Activated CD8-positive, alpha-beta memory T cell treated with anti-CD3 and anti-CD28 coated beads, Interleukin-2, amount 50 U/mL, for 24 hours (primary cell): ENCODE results near the gene GALM.
"Not testable (repeated sequence)": the region's sequence is repeated elsewhere in the genome, so short reads cannot be mapped to it uniquely, and the experiment has no call there.

Source experiments
- DNase-seq: peaks from one replicate; pipeline ENCODE4 v3.0.0-alpha.2; 2020; ENCODE audit errors: extremely low read depth

GALM gene

DNA sequence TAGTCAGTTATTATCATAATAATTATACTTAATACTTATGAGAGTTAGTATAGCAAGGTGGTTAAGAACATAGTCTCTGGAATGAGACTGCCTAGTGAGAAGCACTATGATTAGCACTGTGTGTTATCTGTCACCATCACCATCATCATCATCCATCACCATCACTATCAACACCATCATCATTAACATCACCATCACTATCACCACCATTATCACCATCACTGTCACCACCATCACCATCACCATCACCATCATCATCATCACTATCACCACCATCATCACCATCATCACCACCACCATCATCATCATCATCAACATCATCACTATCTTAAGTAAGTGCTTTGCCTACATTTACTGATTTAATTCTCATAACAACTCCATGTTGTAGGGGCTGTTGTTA is 45.6 kb downstream of the GALM start:
- no peak for DNase-seq

DNA sequence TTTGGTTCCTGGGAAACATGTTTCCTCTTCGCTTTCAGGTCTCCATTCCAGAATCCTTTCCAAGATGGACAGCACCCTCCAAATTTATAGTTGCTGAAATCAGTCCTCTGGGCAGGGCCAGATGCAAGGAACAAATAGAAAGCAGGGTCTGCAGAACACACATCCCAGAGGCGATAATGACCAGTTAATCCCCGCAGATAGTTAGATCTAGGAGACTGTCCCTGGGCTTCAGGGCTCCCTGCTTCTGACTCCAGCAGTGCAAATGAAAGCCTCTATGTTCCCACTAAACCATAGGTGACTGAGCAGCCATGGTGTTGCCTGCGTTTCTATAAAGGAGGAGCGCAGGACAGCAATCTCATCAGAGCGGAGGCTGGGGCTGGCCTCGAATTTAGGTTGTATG is 46.5 kb downstream of the GALM start:
- DNase-seq, result no peak

DNA sequence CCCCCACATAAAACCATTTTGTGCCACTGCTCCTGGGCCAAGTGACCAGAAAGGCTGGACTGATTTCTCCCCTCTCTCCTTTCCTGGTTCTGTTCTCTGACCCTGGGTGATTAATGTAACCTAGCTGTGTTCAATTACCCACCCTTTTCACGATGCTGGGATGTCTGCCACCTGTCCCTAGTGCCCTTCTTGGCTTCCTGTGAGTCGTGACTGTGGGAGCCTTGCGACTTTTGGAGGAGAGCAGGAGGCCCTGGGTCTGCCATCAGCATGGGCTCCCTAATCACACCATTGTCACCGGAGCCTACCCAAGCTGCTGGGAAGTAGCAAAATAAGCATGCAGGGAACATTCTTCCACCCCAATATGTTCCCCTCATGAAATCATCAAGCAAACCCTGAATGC is 47.0 kb downstream of the GALM start:
- DNase-seq, result no peak

DNA sequence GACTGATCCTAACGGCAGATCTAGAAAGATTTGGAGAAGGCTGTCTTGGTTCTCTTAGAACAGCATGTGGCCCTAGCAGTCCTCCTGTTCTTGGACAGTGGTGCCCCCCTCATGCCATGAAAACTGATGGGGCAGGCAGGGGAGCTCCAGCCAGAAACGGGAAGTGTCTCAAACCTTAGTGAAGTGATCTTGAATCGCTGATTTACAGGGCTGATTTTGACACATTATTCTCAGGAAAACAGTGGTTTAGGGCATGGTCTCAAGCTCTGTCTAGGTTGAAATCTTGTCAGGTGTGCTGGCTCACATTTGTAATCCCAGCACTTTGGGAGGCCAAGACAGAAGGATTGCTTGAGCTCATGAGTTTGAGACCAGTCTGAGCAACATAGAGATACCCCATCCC is 47.4 kb downstream of the GALM start:
- no peak for DNase-seq

DNA sequence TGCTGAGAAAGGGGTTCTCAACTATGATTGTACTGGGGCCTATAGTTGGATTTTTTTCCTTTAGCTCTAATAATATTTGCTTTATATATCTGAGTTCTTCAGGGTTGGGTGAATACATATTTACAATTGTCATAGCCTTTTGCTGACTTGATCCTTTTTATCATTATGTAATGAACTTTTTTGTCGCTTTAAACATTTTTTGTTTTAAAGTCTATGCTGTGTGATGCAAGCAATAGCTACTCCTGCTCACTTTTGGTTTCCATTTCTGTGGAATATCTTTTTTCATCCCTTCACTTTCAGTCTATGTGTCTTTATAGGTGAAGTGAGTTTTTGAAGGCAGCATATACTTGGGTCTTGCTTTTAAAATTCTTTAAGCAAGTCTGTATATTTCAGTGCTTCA is 49.0 kb downstream of the GALM start:
- DNase-seq, result not testable (repeated sequence)

DNA sequence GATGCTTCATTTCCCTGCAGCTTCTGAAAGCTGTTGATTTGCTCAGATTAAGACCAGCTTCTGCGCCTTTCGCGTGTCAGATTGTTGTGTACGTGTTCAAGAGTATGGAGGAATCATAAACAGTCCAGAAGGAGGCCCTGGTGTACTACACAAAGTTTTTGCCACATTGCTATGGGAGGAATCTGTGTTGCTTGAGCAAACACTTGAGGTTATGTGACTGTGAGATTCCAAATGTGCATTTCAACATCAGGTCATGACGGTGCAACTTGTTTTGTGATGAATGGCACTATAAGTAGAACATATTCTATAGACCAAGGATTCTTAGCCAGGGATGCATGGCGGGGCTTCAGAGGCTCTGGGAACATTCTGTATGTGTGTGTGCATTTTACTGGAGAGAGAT is 50.3 kb downstream of the GALM start:
- DNase-seq, result no peak

DNA sequence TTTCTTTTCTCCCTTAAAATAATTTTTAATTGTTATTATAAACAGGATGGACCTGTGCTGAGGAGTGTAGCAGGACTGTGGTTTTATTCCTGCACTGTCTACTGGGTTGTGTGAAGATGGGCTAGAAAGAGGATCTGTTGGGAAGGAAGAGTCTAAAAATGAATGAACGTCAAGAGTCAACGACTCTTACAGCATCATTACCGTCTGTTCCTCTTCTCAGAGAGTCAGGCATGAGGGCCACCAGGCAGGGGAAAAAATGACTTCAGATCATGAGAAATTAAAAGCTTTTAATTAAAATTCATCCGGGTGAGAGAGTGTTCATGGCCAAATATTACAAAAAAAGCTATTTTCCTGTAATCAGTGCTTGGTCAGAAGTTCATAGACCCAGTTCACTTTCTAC is 52.7 kb downstream of the GALM start:
- no peak for DNase-seq

DNA sequence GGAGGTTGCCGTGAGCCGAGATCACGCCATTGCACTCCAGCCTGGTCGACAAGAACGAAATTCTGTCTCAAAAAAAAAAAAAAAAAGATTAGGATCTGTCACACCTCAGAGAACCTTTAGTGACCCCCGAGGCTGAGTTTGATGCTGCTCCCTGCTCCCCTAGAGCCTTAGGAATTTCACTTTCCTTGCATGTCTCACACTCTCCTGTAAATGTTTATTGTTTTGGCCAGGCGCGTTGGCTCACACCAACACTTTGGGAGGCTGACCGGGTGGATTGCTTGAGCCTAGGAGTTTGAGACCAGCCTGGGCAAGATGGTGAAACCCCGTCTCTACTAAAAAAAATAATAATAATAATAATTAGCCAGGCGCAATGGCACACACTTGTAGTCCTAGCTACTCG is 53.8 kb downstream of the GALM start:
- DNase-seq, result no peak

DNA sequence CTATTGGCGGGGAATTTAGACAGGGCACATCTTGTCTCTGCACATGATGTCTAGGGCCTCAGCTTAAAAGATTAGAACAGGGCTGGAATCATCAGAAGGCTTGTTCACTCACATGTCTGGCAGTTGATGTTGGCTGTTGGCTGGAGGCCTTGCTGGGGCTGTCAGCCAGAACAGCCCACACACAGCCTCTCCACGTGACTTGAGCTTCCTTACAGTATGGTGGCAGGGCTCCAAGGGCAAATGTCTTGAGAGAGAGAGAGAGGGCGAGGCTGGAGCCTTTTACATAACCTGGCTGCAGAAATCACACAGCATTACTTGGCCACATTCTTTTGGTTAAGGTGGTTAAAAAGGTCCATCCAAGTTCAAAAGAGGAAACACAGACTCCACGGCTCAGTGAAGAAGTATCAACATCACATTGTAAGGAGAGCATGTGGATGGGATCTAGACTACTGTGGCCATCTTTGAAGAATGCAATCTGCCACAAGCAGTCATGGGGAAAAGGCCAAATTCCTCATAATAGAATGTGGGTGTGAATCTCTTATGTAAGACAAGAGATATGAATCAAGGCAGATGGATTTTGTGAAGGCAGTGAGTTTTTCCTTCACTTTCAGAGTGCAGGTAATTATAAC is 54.8 kb downstream of the GALM start:
- DNase-seq, result no peak

DNA sequence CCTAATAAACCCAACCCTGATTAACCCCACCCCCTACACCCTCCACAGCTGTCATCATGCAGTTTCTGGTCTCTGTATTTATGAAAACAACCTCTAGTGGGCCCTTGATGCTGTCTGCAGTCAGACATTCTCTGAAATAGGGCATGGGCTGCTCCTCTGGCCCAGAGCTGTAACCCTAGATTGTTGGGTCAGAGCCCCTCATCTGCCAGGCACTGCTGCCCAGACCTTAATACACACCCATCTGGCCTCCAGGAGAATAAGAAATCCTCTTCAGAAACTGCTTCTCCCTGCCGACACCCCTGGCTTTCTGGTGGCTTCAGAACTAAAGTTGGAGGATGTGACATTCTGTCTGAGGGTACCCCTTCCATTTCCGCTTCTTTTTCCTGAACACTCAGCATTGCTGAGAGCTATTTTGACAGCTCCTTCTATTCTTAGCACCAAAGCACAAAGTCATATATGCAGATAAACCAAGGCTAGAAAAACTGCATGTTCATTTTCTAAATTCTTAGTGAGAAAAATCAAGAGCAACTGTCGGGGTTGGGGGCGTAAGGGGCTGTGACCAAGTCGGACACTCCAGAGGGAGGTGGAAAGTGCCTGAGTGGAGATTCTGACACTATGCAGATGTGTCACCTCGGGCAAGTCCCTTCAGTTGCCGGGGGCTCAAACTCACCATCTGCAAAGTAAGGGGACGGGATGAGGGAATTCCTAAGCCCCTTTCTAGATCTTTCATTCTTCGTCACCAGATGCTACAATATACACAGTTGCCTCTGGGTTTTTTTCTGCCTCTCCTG is 56.6 kb downstream of the GALM start:
- peak; percentile 44 for DNase-seq

DNA sequence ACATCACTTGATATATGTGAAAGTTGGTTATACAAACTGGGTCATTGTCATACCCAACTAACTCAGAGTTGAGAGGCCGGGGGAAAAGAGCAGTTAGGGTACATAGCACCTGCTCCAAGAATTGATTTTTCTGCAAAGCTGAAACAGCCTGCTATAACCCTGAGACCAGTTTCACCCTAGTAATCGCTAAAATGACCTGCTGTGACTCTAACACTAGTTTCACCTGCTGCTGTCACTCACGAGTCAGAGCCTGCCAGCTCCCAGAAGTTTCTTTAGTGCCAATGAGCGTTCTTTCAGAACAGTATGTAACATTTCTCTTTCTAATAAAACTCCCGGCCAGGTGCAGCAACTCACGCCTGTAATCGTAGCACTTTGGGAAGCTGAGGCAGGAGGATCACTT is 57.3 kb downstream of the GALM start:
- DNase-seq, result no peak

DNA sequence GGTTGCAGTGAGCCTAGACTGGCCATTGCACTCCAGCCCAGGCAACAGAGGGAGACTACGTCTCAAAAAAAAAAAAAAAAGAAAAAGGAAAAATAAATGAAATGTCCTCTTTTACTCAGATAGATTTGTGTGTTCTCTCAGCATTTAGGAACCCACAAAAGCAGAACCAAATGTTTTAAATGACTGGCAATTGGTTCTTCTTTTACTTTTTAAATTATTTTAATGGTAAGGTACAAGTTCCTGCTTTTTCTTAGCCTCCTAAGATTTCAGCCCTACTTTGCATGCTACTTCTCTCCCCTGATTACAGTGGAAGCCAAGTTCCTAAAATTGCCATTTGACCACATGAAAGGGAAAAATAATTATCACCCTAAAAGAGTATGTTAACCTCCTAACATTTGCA is 61.7 kb downstream of the GALM start:
- no peak for DNase-seq

DNA sequence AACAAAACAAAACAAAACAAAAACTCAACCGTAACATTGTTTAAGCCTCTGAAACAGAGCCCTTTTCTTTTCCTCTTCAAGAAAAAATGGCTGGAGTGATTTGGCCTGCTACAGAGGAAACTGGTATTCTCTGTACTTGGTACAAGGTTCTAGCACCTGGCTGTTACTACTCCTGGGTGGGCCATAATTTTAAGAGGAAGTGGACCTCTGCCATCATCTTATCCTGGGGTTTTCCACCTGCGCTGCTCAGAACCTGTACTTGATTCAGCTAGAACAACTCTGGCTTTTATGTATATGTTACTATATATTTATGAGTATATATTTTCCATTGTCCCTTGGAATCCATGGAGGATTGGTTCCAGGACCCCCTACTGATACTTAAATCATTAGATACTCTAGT is 62.8 kb downstream of the GALM start:
- no peak for DNase-seq

DNA sequence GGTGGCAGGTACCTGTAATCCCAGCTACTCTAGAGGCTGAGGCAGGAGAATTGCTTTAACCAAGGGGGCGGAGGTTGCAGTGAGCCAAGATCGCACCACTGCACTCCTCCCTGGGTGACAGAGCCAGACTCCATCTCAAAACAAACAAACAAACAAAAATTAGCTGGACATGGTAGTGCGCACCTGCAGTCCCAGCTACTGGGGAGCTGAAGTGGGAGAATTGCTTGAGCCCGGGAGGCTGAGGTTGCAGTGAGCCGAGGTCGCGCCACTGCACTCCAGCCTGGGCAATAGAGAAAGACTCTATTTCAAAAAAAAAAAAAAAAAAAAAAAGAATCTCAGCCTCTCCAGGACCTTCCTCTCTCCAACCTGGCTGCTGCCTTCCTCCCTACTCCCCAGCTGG is 65.2 kb downstream of the GALM start:
- no peak for DNase-seq

DNA sequence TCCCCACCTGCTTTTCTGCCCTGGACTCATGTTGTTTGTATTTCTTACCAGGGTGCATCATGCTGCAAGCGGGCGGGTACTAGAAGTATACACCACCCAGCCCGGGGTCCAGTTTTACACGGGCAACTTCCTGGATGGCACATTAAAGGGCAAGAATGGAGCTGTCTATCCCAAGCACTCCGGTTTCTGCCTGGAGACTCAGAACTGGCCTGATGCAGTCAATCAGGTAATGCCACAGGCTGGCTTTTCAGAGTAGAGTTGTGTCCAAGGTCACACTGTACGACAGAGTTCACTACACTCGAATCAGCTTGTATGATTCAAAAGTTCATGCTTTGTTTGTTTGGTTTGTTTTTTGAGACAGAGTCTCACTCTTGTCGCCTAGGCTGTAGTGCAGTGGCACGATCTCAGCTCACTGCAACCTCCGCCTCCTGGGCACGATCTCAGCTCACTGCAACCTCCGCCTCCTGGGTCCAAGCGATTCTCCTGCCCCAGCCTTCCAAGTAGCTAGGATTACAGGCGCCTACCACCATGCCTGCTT is 65.8 kb downstream of the GALM start:
- no peak for DNase-seq

DNA sequence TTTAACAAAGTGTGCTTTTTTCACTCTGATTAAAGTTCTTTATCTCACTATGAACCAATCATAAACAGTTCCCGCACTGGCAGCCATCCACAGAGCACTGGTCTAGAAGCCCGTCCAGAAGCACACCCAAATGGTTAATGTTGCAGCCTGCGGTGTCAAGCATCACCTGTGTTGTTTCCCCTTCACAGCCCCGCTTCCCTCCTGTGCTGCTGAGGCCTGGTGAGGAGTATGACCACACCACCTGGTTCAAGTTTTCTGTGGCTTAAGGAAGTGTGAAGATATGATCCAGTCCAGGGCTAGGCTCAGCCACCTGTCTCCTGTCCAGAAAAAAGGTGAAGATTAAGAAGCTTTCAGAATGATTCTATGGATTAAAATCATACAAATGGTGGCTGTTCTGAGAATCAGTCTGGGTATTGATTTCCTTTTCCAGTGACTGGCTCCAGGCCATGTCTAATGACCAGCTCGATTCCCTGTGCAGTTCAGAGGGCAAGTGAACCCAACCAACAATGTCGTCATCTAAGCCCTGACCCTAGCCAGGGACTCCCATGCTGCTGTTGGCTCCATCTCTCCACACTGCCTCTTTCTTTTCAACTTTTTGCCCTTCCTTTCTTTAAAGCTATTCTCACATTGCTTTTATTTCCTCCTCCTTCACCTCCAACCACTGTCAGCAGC is 67.5 kb downstream of the GALM start:
- DNase-seq, result no peak

DNA sequence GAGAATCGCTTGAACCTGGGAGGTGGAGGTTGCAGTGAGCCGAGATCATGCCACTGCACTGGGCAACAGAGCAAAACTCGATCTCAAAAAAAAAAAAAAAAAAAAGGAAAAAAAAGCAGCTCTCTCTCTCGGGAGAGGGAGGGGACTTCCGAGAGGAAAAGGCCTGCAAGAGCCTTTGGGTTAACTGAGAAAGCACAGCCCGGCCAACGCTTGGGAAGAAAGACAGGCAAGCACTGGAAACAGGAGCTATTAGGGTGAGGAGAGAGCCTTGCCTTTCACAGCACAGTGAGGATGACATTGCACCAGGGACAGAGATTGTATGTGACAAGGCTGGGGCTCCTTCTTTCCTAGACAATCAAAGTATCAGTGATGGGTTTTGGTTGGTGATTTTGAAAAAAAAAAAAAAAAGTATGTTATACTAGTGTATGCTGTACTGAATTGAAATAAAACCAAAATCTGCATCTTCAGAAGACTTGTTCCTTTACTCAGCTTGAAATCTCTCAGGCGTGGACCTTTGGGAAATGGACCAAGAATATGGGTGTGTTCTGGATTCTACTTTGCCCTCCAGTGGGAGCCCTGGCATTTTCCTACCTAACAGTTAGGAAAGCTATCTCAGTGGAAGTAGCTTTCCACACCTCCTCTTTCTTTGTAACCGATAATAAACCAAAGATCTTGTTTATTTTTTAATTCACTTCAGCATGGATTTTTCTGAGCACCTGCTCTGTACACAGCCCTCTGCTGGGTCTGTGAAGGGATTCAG is 68.6 kb downstream of the GALM start:
- no peak for DNase-seq

DNA sequence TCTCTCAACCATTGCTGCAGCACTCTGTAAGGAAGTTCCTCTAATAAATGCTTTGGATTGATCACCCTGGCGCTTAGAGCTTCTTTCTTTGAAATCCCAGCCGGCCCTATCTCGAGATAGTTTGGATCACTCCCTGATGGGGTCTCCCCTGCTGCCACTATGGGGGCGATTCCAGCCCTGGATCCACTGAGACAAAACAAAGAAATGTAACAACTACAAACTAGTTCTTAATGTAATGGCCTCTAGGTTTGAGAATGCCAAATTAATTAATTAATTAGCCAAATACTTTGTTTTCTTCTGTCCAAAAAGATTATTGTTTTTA is 70.0 kb downstream of the GALM start:
- no peak for DNase-seq

DNA sequence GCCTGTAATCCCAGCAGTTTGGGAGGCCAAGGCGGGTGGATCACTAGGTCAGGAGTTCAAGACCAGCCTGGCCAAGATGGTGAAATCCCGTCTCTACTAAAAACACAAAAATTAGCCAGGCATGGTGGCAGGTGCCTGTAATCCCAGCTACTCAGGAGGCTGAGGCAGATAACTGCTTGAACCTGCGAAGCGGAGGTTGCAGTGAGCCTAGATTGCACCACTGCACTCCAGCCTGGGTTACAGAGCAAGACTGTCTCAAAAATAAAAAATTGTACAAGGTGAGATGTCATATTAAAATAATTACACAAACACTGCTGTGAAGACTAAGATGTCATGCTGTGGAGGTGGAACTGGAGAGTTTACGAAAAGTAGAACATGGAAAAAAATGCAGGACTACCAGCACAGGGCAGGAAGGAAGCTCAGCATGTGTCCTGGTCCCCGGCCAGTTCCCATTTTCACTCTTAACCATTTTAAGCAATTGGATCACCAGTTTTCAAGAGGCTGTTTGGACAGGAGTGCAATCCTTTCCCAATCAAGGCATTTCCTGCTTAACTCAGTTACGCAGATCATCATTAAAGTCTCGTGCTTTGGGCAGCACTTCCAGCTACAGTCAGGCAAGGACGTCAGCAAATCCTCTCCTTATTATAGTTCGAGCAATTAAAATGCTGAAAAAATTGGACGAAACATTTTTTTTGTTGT is 71.2 kb downstream of the GALM start:
- DNase-seq, result not testable (repeated sequence)

DNA sequence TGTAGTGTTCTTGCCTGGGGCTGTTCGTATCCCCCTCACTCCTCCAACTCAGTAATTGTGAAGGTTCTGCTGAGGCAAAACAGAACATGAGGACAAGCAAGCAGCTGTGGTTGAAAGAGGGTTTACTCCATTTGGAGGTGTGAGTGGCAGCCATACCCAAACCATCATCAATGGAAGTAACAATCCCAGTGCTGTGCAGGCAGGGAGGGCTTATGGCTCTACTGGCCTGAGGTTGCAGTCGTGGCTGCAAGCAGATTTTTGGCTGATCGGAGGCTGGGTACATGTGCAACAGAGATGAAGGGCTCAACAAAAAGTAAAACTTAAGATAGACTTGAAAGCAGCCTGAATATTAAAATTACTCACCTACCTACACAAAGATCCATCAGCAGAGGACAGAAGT is 72.0 kb downstream of the GALM start:
- no peak for DNase-seq

DNA sequence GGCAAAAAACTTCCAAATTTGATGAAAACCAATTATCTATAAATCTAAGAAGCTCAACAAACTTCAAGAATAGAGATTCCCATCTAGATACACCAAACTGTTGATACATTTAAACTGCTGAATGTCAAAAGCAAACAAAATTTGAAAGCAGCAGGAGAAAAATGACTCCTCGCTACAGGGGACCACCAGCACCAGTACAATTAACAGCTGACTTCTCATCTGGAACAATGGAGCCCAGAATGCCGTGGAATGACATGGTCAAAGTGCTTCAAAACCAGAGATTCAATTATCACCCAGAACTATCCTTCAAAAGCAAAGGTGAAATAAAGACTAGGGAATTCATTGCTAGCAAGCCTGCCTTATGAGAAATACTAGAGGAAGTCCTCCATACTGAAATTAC is 73.6 kb downstream of the GALM start:
- no peak for DNase-seq
